Erythroblast (primary cell): ENCODE data around the gene THBS2.

ENCODE experiments used
- GATA1 ChIP-seq: IDR thresholded peaks from 2 replicates; pipeline ENCODE4 v1.6.1; 2011; ENCODE audit warnings: low read depth, mild to moderate bottlenecking, control low read depth, low read length, moderate library complexity
- POLR2A ChIP-seq: IDR thresholded peaks from 2 replicates; pipeline ENCODE4 v1.6.1; 2011; ENCODE audit warnings: mild to moderate bottlenecking, low read length

DNA sequence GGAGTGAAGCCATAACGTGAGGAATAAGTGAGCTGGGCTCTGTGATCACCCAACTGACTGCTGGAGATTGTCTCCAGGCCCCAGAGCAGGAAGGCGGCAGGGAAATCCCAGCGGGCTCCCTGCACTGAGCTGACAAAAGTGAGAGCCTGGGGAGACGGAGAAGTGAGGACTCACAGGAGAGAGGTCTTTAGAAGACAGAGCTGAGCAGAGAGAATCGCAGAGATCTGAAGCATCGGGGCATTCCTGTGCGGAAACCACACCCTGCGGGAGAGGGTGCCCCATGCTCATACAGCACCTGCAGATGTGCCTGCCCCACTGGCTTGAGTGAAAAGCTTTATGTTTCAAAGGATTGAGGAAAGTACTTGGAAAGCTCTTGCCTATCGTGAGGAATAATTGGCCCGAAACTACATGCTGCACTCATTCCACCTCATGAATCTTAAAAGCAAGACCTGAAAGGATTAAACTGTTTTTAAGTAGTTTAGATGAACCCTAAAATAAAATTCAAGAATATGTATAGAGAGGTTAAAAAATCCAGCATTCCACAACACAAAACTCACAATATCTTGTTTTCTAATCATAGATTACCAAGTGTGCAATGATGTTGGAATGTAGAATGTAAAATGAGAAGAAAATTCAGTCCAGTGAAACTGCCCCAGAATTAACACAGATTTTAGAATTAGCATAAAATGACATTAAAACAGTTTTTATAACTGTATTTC is 17.7 kb upstream of the THBS2 start:
- no peak for TF ChIP-seq POLR2A
- no peak for TF ChIP-seq GATA1
